ENCODE results near the gene MDGA2.
"Not testable (repeated sequence)": the region's sequence is repeated elsewhere in the genome, so short reads cannot be mapped to it uniquely, and the experiment has no call there.

The MDGA2 gene

DNA sequence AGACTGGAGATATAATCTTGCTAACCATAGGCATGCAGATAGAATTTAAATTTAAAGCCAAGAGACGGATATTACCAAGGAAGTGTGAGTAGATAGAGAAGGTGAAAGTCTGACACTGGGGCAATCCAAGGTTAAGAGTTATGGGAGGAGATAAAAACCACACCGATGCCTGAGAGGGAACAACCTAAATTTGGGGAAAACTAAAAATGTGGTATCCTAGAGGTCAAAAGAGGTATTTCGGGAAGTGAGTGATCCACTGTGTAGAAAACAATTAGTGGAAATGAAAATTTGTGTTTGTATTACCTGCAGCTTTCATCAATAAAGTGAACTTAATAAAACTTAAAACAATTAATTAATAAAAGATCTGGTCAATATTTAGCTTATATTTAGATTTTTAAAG lies 754.9 kb downstream of the MDGA2 start:
- no peak for DNase-seq (ENCODE audit: low read depth)
- H3K4me3 ChIP-seq (ENCODE audit: low read depth, low read length), result no peak overlapping the region
- TF ChIP-seq, protein P1, sequence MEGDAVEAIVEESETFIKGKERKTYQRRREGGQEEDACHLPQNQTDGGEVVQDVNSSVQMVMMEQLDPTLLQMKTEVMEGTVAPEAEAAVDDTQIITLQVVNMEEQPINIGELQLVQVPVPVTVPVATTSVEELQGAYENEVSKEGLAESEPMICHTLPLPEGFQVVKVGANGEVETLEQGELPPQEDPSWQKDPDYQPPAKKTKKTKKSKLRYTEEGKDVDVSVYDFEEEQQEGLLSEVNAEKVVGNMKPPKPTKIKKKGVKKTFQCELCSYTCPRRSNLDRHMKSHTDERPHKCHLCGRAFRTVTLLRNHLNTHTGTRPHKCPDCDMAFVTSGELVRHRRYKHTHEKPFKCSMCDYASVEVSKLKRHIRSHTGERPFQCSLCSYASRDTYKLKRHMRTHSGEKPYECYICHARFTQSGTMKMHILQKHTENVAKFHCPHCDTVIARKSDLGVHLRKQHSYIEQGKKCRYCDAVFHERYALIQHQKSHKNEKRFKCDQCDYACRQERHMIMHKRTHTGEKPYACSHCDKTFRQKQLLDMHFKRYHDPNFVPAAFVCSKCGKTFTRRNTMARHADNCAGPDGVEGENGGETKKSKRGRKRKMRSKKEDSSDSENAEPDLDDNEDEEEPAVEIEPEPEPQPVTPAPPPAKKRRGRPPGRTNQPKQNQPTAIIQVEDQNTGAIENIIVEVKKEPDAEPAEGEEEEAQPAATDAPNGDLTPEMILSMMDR (IDR thresholded peaks at IDR 0.05; ENCODE audit: low read depth, low read length, missing control alignments), result no peak

DNA sequence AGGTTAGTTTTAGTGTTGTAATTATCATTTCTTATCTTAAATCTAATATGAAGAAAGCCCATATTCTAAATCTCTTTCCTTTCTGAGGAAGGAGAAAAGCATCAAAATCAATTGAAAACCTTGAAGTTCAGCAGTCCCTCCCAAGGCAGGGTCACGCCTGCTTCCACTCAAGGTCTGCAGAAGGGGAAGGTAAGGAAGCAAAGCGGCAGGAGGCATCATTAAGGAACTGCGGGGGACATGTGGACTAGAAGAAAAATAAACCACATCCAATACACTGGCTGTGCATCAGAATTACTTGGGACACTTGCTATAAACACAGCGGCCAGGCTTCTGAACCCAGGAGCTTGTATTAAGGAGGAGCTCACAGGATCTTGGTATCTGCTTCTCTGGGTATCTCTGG lies 759.9 kb downstream of the MDGA2 start:
- H3K4me3 ChIP-seq (ENCODE audit: low read depth, low read length); DNase-seq (ENCODE audit: low read depth): not testable (repeated sequence)

DNA sequence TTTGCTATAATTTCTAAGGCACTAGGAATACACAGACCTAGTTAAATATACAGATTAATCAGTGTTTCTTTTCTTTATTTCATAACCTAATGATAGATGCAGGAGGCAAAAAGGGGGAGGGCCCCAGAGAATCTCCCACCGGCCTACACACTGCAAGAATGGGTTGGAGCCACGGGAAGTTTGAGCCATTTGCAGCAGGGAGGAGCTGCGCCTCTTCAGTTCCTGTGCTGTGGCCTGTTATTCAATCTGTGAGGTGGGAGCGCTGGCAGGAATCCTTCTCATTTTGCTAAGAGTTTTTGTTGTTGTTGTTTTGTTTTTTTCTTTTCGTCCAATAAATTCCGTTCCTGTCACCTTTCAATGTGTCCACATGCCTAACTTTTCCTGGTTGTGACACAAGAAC lies 772.6 kb downstream of the MDGA2 start:
- DNase-seq (ENCODE audit: low read depth), result no peak
- TF ChIP-seq, protein P1 (IDR thresholded peaks at IDR 0.05; ENCODE audit: low read depth, low read length, missing control alignments), result no peak
- H3K4me3 ChIP-seq (ENCODE audit: low read depth, low read length), result no peak overlapping the region

- H3K4me3 ChIP-seq (ENCODE audit: low read depth, low read length), result no peak overlapping the region
- TF ChIP-seq, protein P1 (IDR thresholded peaks at IDR 0.05; ENCODE audit: low read depth, low read length, missing control alignments), result no peak
- no peak for DNase-seq (ENCODE audit: low read depth)
Observed at GRCh38 chr14:46894476-46894875, 780.9 kb downstream of the MDGA2 start.

- H3K4me3 ChIP-seq (ENCODE audit: low read depth, low read length), result no peak overlapping the region
- DNase-seq (ENCODE audit: low read depth), result no peak
- TF ChIP-seq, protein P1 (IDR thresholded peaks at IDR 0.05; ENCODE audit: low read depth, low read length, missing control alignments), result no peak
Observed at GRCh38 chr14:46887144-46887543, 788.3 kb downstream of the MDGA2 start.

GRCh38 chr14:46885566-46885965 lies 789.8 kb downstream of the MDGA2 start:
- DNase-seq (ENCODE audit: low read depth), result no peak

DNA sequence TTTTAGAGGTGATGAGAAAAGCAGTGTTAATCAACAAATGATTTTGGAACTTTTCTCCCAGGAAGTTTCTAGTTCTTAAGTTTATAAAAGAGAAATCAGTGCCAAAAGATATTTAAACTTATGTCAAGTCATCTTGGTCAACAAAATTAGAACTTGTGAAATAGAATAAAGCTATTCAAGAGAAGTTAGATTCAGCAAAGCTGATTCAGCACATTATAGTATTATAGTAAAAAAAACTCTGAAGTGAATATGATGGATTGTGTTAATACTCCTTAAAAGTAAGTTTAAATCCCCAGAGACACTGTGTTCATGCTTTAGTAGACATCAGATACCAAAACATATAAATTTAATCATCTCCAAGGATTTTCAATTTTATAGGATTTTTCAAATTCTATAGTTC lies 813.7 kb downstream of the MDGA2 start:
- TF ChIP-seq, protein P1 (IDR thresholded peaks at IDR 0.05; ENCODE audit: low read depth, low read length, missing control alignments), result no peak
- no peak for DNase-seq (ENCODE audit: low read depth)
- H3K4me3 ChIP-seq (ENCODE audit: low read depth, low read length), result no peak overlapping the region

More at GRCh38 chr14:46885566-46885965, 789.8 kb downstream of the MDGA2 start:
- H3K4me3 ChIP-seq (ENCODE audit: low read depth, low read length), result no peak overlapping the region
- TF ChIP-seq, protein P1 (IDR thresholded peaks at IDR 0.05; ENCODE audit: low read depth, low read length, missing control alignments), result no peak

Data from GM12864 (cell line).